Left lung (tissue), 10 donors: ENCODE results near the gene NECTIN1. TPM values are rescaled to one million over a fixed set of nuclear protein-coding genes. Genes with fewer than 3 reads are reported as not detected.
A peak's percentile ranks its signal among the peaks of the same experiment; 100 is the strongest.

Experiments
- ATAC-seq: fragments of 200-7000 bp; cut with Tn5 transposase; one replicate; pipeline ENCODE4 v1.9.1; 2020; ENCODE audit warnings: moderate library complexity
- DNase-seq, 4 donors: peaks; one replicate each; pipeline ENCODE4 v3.0.0-alpha.2; 2013 to 2020
- H3K27ac ChIP-seq, 2 donors: fragments of 200-600 bp; sonication (generic) in 1 of 2; one replicate each; pipeline versions ENCODE4 v1.5.0 to v1.8.0; 2020 to 2021
- H3K27me3 ChIP-seq, 2 donors: fragments of 200-600 bp; sonication (generic) in 1 of 2; one replicate each; pipeline versions ENCODE4 v1.5.0 to v1.8.0; 2020 to 2021
- H3K36me3 ChIP-seq, 2 donors: fragments of 200-600 bp; sonication (generic) in 1 of 2; one replicate each; pipeline versions ENCODE4 v1.5.0 to v1.8.0; 2020 to 2021
- H3K4me1 ChIP-seq, 2 donors: fragments of 200-600 bp; one replicate each; pipeline ENCODE4 v1.8.0; 2021
- H3K4me3 ChIP-seq, 2 donors: fragments of 200-600 bp; sonication (generic) in 1 of 2; one replicate each; pipeline versions ENCODE4 v1.5.0 to v1.8.0; 2020 to 2021; ENCODE audit warnings: mild to moderate bottlenecking in 1 of 2
- H3K9me3 ChIP-seq, 2 donors: fragments of 200-600 bp; sonication (generic) in 1 of 2; one replicate each; pipeline versions ENCODE4 v1.5.0 to v1.8.0; 2020 to 2021
- CTCF ChIP-seq, 2 donors: fragments of 200-600 bp; sonication (generic) in 1 of 2; IDR thresholded peaks; one replicate each; pipeline versions ENCODE4 v1.5.0 to v1.8.0; 2021; ENCODE audit warnings: antibody characterized with exemption in 2 of 2
- intact Hi-C, 2 donors: fragments of 100-400 bp; cut with DNase I; formaldehyde crosslinking; loops; one replicate each; pipeline versions ENCODE4 v1.11.2 to v1.14.2; 2022
- polyA plus RNA-seq, 6 donors: library from polyadenylated mRNA; unstranded; fragments of 120-200 nt; gene quantifications; one replicate each; pipeline ENCODE4 v1.2.1, GENCODE V29; 2013; ENCODE audit not compliant: insufficient read length in 6 of 6
- total RNA-seq, 2 donors: library from RNA; stranded (reverse); fragmentation: NEBNext Ultra II Directional; extraction: Animal tissue kit (Norgen Biotek cat#: 25700); gene quantifications; one replicate each; pipeline ENCODE4 v1.2.1, GENCODE V29; 2021
- donor health status: DM: no; HTN: yes; CAD: no.
- donor health status: DM: no; HTN: no; CAD: no.

Gene NECTIN1
- total and polyA plus RNA-seq, 8 donors: 13.0 to 21.1 (median 15.9) TPM

- H3K27me3 ChIP-seq: peaks cover 0 to 32% of the 10 kb centered on the region in 2 donors
- no peaks in the 10 kb centered on the region for H3K4me1 ChIP-seq
- no peaks in the 10 kb centered on the region for H3K9me3 ChIP-seq
- DNase-seq: no peak
- no peak overlapping the region for H3K27ac ChIP-seq
- no peak for TF ChIP-seq CTCF (IDR thresholded peaks at IDR 0.05)
- intact Hi-C loops: no loop called here
- H3K36me3 ChIP-seq: no peaks in the 10 kb centered on the region
- H3K4me3 ChIP-seq: no peak overlapping the region
- ATAC-seq: no peak
Observed at GRCh38 chr11:119776031-119776636, 47.1 kb upstream of the NECTIN1 start.

GRCh38 chr11:119774172-119774763 is 45.3 kb upstream of the NECTIN1 start:
- Histone ChIP-seq H3K36me3 (no peaks in the 10 kb centered on the region), H3K27ac (no peak overlapping the region), H3K4me1 (no peaks in the 10 kb centered on the region), H3K9me3 (no peaks in the 10 kb centered on the region), H3K27me3 (peaks cover 0 to 28% of the 10 kb centered on the region in 2 donors), H3K4me3 (no peak overlapping the region)
- intact Hi-C loops: no loop called here
- ATAC-seq: no peak
- no peak for TF ChIP-seq CTCF (IDR thresholded peaks at IDR 0.05)
- DNase-seq: peak in 1 of 4 donors; percentile 37

- Histone ChIP-seq H3K4me1 (no peaks in the 10 kb centered on the region), H3K27ac (no peak overlapping the region), H3K9me3 (peaks cover 0 to 4% of the 10 kb centered on the region in 2 donors), H3K27me3 (peaks cover 0 to 25% of the 10 kb centered on the region in 2 donors), H3K4me3 (no peak overlapping the region), H3K36me3 (no peaks in the 10 kb centered on the region)
- TF ChIP-seq CTCF (IDR thresholded peaks at IDR 0.05): no peak
- DNase-seq (no peak), ATAC-seq (no peak)
- intact Hi-C loops: no loop called here
Observed at GRCh38 chr11:119772641-119773415, 43.8 kb upstream of the NECTIN1 start.

- no peak for ATAC-seq
- no peak for TF ChIP-seq CTCF (IDR thresholded peaks at IDR 0.05)
- Histone ChIP-seq H3K27me3 (peaks cover 0 to 25% of the 10 kb centered on the region in 2 donors), H3K9me3 (peaks cover 0 to 5% of the 10 kb centered on the region in 2 donors), H3K4me3 (no peak overlapping the region), H3K4me1 (no peaks in the 10 kb centered on the region), H3K36me3 (no peaks in the 10 kb centered on the region), H3K27ac (no peak overlapping the region)
- DNase-seq: no peak
- intact Hi-C loops: no loop called here
Observed at GRCh38 chr11:119772076-119772475, 43.1 kb upstream of the NECTIN1 start.

GRCh38 chr11:119771172-119771770 is 42.3 kb upstream of the NECTIN1 start:
- Histone ChIP-seq H3K27me3 (peaks cover 0 to 25% of the 10 kb centered on the region in 2 donors), H3K9me3 (peaks cover 0 to 5% of the 10 kb centered on the region in 2 donors), H3K27ac (no peak overlapping the region), H3K36me3 (no peaks in the 10 kb centered on the region), H3K4me3 (no peak overlapping the region), H3K4me1 (no peaks in the 10 kb centered on the region)
- ATAC-seq: no peak
- DNase-seq: no peak
- no peak for TF ChIP-seq CTCF (IDR thresholded peaks at IDR 0.05)
- intact Hi-C loops: no loop called here
